Uterus (tissue), 4 donors: ENCODE results near the gene LRRC26. TPM values are rescaled to one million over a fixed set of nuclear protein-coding genes. Genes with fewer than 3 reads are reported as not detected.

ENCODE experiments used
- DNase-seq, 2 donors: peaks; one replicate each; pipeline ENCODE4 v3.0.0-alpha.2; 2019 to 2020
- H3K27ac ChIP-seq, 2 donors: fragments of 200-600 bp; sonication (generic); 1 replicate in 1 of 2; 2 replicates in 1 of 2; pipeline ENCODE4 v1.5.1; 2016 to 2018
- H3K27me3 ChIP-seq, 2 donors: fragments of 200-600 bp; sonication (generic); one replicate each; pipeline ENCODE4 v1.5.1; 2018 to 2019; ENCODE audit warnings: control low read depth in 1 of 2
- H3K36me3 ChIP-seq, 2 donors: fragments of 200-600 bp; sonication (generic); one replicate each; pipeline ENCODE4 v1.5.1; 2019; ENCODE audit warnings: control low read depth in 1 of 2
- H3K4me1 ChIP-seq, 2 donors: fragments of 200-600 bp; sonication (generic); one replicate each; pipeline ENCODE4 v1.5.1; 2018 to 2019; ENCODE audit warnings: control low read depth in 1 of 2
- H3K4me3 ChIP-seq, 2 donors: fragments of 200-600 bp; sonication (generic); 1 replicate in 1 of 2; 2 replicates in 1 of 2; pipeline ENCODE4 v1.5.1; 2018 to 2019; ENCODE audit warnings: mild to moderate bottlenecking in 1 of 2
- H3K9me3 ChIP-seq, 2 donors: fragments of 200-600 bp; sonication (generic); one replicate each; pipeline ENCODE4 v1.5.1; 2019; ENCODE audit warnings: control low read depth in 1 of 2
- POLR2A ChIP-seq, 2 donors: fragments of 450-650 bp; IDR thresholded peaks; one replicate each; pipeline ENCODE4 v1.6.1; 2016; ENCODE audit warnings: antibody characterized with exemption in 2 of 2, mild to moderate bottlenecking in 1 of 2, moderate library complexity in 1 of 2
- intact Hi-C: fragments of 100-400 bp; cut with DNase I; formaldehyde crosslinking; loops from one replicate; pipeline ENCODE4 v1.15.1; 2023; ENCODE audit warnings: low total_unique reads
- total RNA-seq, 4 donors: library from RNA; depleted of rRNA in 3 of 4; stranded (reverse); fragments of >200 nt in 3 of 4; gene quantifications; one replicate each; pipeline versions ENCODE4 v1.1.0 to v1.2.4, GENCODE V29; 2014 to 2023
- TF ChIP-seq, protein P1 (sequence below), 4 experiments: fragments of 200-600 bp in 2 of 4; fragments of 450-650 bp in 2 of 4; sonication (generic) in 2 of 4; IDR thresholded peaks; one replicate each; pipeline ENCODE4 v1.5.1; 2016 to 2019; ENCODE audit warnings: antibody characterized with exemption in 4 of 4, mild to moderate bottlenecking in 2 of 4, moderate library complexity in 1 of 4
- donor health status: DM: yes; HTN: yes; CAD: no.

The LRRC26 gene
- total RNA-seq, 4 donors from 2014 or later = 0.29 TPM; not detected in 3

DNA sequence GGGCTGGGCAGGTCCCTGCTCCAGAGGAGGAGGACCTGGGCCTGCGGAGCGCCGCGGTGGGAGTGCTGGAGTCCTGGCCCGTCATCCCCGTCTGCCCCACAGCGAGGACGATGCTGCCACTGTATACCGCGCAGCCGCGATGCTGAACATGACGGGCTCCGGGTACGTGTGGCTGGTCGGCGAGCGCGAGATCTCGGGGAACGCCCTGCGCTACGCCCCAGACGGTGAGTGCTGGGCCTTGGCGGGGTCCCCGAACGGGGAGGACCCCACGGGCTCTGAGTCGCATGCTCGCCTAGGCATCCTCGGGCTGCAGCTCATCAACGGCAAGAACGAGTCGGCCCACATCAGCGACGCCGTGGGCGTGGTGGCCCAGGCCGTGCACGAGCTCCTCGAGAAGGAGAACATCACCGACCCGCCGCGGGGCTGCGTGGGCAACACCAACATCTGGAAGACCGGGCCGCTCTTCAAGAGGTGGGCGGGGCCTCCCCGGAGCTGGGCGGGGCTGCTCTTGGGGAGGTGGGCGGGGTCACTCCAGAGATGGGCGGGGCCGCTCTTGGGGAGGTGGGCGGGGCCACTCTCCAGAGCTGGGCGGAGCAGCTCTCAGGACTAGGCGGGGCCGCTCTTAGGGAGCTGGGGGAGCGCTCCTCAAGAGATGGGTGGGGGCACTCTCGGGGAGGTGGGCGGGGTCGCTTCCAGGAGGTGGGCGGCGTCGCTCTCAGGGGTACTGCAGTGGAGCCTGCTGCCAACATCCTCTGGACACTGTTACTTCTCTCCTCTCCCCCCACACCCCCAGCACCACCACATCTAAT is 13.1 kb downstream of the LRRC26 start:
- H3K27me3 ChIP-seq = peaks cover 16 to 44% of the 10 kb centered on the region in 2 donors
- intact Hi-C loops = no loop called here

DNA sequence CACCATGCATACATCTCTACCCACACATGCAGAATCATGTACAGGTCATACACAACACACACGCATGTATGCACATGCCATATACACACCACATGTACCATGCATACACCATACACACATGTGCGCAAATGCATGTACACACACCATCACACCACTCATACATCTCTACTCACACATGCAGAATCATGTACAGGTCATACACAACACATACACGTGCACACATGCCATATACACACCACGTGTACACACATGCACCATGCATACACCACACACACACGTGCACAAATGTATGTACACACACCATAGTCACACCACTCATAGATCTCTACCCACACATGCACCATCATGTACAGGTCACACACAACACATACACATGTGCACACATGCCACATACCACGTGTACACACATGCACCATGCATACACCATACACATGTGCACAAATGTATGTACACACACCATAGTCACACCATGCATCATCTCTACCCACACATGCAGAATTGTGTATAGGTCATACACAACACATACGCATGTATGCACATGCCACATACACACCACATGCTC is 16.9 kb downstream of the LRRC26 start:
- Histone ChIP-seq H3K27me3 (peaks cover 4 to 17% of the 10 kb centered on the region in 2 donors), H3K4me3 (no peak overlapping the region), H3K9me3 (no peaks in the 10 kb centered on the region), H3K4me1 (no peaks in the 10 kb centered on the region), H3K36me3 (no peaks in the 10 kb centered on the region), H3K27ac (no peak overlapping the region)
- DNase-seq = no peak
- intact Hi-C loops = no loop called here
- TF ChIP-seq POLR2A (IDR thresholded peaks at IDR 0.05) = no peak
- TF ChIP-seq, protein P1, sequence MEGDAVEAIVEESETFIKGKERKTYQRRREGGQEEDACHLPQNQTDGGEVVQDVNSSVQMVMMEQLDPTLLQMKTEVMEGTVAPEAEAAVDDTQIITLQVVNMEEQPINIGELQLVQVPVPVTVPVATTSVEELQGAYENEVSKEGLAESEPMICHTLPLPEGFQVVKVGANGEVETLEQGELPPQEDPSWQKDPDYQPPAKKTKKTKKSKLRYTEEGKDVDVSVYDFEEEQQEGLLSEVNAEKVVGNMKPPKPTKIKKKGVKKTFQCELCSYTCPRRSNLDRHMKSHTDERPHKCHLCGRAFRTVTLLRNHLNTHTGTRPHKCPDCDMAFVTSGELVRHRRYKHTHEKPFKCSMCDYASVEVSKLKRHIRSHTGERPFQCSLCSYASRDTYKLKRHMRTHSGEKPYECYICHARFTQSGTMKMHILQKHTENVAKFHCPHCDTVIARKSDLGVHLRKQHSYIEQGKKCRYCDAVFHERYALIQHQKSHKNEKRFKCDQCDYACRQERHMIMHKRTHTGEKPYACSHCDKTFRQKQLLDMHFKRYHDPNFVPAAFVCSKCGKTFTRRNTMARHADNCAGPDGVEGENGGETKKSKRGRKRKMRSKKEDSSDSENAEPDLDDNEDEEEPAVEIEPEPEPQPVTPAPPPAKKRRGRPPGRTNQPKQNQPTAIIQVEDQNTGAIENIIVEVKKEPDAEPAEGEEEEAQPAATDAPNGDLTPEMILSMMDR (IDR thresholded peaks at IDR 0.05) = no peak

More for the DNA sequence above, 13.1 kb downstream of the LRRC26 start:
- peaks cover 0 to 4% of the 10 kb centered on the region in 2 donors for H3K4me1 ChIP-seq
- no peaks in the 10 kb centered on the region for H3K9me3 ChIP-seq
- TF ChIP-seq POLR2A (IDR thresholded peaks at IDR 0.05) = no peak
- TF ChIP-seq, protein P1 (IDR thresholded peaks at IDR 0.05) = no peak
- DNase-seq = no peak
- H3K27ac ChIP-seq = no peak overlapping the region
- no peak overlapping the region for H3K4me3 ChIP-seq
- H3K36me3 ChIP-seq = no peaks in the 10 kb centered on the region

DNA sequence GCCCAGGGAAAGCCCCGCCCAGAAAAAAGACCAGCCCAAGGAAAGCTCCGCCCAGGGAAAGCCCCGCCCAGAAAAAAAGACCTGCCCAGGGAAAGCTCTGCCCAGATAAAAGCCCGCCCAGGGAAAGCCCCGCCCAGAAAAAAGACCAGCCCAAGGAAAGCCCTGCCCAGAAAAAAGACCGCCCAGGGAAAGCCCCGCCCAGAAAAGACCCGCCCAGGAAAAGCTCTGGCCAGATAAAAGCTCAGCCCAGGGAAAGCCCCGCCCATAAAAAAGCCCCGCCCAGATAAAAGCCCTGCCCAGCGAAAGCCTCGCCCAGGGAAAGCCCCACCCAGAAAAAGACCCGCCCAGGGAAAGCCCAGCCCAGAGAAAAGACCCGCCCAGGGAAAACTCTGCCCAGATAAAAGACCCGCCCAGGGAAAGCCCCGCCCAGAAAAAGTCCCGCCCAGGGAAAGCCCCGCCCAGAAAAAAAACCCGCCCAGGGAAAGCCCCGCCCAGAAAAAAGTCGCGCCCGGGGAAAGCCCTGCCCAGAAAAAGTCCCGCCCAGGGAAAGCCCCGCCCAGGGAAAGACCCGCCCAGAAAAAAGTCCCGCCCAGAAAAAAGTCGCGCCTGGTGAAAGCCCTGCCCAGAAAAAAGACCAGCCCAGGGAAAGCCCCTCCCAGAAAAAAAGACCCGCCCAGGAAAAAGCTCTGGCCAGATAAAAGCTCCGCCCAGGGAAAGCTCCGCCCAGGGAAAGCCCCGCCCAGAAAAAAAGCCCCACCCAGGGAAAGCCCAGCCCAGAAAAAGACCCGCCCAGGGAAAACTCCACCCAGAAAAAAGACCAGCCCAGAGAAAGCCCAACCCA is 19.0 kb downstream of the LRRC26 start:
- intact Hi-C loops = no loop called here
- TF ChIP-seq, protein P1 (IDR thresholded peaks at IDR 0.05) = no peak
- TF ChIP-seq POLR2A (IDR thresholded peaks at IDR 0.05) = no peak
- H3K27me3 ChIP-seq = peaks cover 0 to 13% of the 10 kb centered on the region in 2 donors

DNA sequence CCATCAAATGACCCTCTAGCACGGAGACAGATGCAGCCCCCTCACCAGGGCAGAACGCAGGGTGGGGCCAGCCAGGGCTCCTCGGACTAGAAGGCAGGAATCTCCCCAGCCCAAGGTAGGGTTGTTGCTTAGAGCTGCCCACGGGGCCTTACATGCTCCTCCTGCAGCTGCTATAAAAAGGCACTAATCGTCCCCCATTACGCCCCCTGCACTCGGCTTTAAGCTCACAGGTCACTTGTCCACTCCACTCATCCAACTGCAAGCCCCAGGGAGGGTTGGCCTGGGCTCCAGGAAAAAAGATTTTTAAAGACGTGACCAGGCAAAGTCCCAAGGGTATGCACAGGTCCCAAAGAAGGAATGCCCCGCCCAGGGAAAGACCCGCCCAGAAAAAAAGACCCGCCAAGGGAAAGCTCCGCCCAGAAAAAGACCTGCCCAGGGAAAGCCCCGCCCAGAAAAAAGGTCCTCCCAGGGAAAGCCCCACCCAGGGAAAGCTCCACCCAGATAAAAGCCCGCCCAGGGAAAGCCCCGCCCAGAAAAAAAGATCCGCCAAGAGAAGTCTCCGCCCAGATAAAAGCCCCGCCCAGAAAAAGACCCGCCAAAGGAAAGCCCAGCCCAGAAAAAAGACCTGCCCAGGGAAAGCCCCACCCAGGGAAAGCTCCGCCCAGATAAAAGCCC is 19.8 kb downstream of the LRRC26 start:
- TF ChIP-seq POLR2A (IDR thresholded peaks at IDR 0.05) = no peak
- TF ChIP-seq, protein P1 (IDR thresholded peaks at IDR 0.05) = no peak
- H3K9me3 ChIP-seq = no peaks in the 10 kb centered on the region

More for the DNA sequence above, 19.0 kb downstream of the LRRC26 start:
- Histone ChIP-seq H3K27ac (no peak overlapping the region), H3K4me3 (no peak overlapping the region), H3K9me3 (no peaks in the 10 kb centered on the region), H3K36me3 (no peaks in the 10 kb centered on the region), H3K4me1 (no peaks in the 10 kb centered on the region)
- no peak for DNase-seq

More for the DNA sequence above, 19.8 kb downstream of the LRRC26 start:
- no peak for DNase-seq
- Histone ChIP-seq H3K4me3 (no peak overlapping the region), H3K36me3 (no peaks in the 10 kb centered on the region), H3K27me3 (peaks cover 0 to 7% of the 10 kb centered on the region in 2 donors), H3K27ac (no peak overlapping the region), H3K4me1 (no peaks in the 10 kb centered on the region)
- intact Hi-C loops = no loop called here
